Keratinocyte (primary cell): Measurements from ENCODE around the gene SH3RF1. TPM values are rescaled to one million over a fixed set of nuclear protein-coding genes. Genes with fewer than 3 reads are reported as not detected.

Source experiments
- DNase-seq: peaks from one replicate; pipeline ENCODE4 v3.0.0-alpha.2; 2011; ENCODE audit warnings: low read depth, missing footprints, low spot score
- FAIRE-seq: peaks from 2 replicates; lab custom pipeline; 2011; peaks lifted over from hg19 to GRCh38; lab: Jason Lieb, UNC
- H2AFZ ChIP-seq: 2 replicates; pipeline ENCODE4 v1.6.0; 2012; ENCODE audit warnings: low read length, control low read depth, inconsistent platforms; ENCODE audit not compliant: control insufficient read depth
- H3K27ac ChIP-seq: 2 replicates; pipeline ENCODE4 v1.5.1; 2011; ENCODE audit warnings: low read length; ENCODE audit not compliant: control insufficient read depth, insufficient read depth
- H3K27me3 ChIP-seq: 3 replicates; pipeline ENCODE4 v1.6.0; 2011; ENCODE audit warnings: low read length; ENCODE audit not compliant: control insufficient read depth, insufficient read depth; ENCODE audit errors: extremely low read depth
- H3K36me3 ChIP-seq, 2 experiments: 2 replicates in 1 of 2; 3 replicates in 1 of 2; pipeline ENCODE4 v1.5.1; 2011; ENCODE audit warnings: low read length in 2 of 2, mild to moderate bottlenecking in 1 of 2; ENCODE audit not compliant: control insufficient read depth in 2 of 2, insufficient read depth in 2 of 2; ENCODE audit errors: extremely low read depth in 1 of 2
- H3K4me1 ChIP-seq: 3 replicates; pipeline ENCODE4 v1.5.1; 2011; ENCODE audit warnings: low read length; ENCODE audit not compliant: control insufficient read depth, insufficient read depth; ENCODE audit errors: extremely low read depth
- H3K4me2 ChIP-seq: 3 replicates; pipeline ENCODE4 v1.6.0; 2011; ENCODE audit warnings: low read depth, low read length; ENCODE audit not compliant: control insufficient read depth, insufficient read depth; ENCODE audit errors: extremely low read depth
- H3K4me3 ChIP-seq, 3 experiments: fragments of 200-600 bp in 1 of 3; sonication (generic) in 1 of 3; 2 replicates in 2 of 3; 3 replicates in 1 of 3; pipeline ENCODE4 v1.5.1; 2011 to 2016; ENCODE audit warnings: low read length in 3 of 3, mild to moderate bottlenecking in 3 of 3, control low read depth in 2 of 3, inconsistent platforms in 1 of 3, low read depth in 1 of 3, mixed read lengths in 1 of 3, mixed run types in 1 of 3, moderate library complexity in 1 of 3; ENCODE audit not compliant: control insufficient read depth in 2 of 3, insufficient read depth in 2 of 3; ENCODE audit errors: extremely low read depth in 1 of 3
- H3K79me2 ChIP-seq: 2 replicates; pipeline ENCODE4 v1.6.0; 2012; ENCODE audit warnings: low read length; ENCODE audit not compliant: control insufficient read depth, insufficient read depth
- H3K9ac ChIP-seq: 3 replicates; pipeline ENCODE4 v1.6.0; 2011; ENCODE audit warnings: low read length; ENCODE audit not compliant: control insufficient read depth, insufficient read depth; ENCODE audit errors: extremely low read depth
- H3K9me1 ChIP-seq: 3 replicates; pipeline ENCODE4 v1.6.0; 2011; ENCODE audit warnings: low read length; ENCODE audit not compliant: control insufficient read depth, insufficient read depth; ENCODE audit errors: extremely low read depth
- H3K9me3 ChIP-seq: 2 replicates; pipeline ENCODE4 v1.5.1; 2012; ENCODE audit warnings: low read depth, low read length; ENCODE audit not compliant: control insufficient read depth
- H4K20me1 ChIP-seq: 3 replicates; pipeline ENCODE4 v1.6.0; 2011; ENCODE audit warnings: low read length; ENCODE audit not compliant: control insufficient read depth, insufficient read depth; ENCODE audit errors: extremely low read depth
- CTCF ChIP-seq, 3 experiments: IDR thresholded peaks in 1 of 3; conservative IDR thresholded peaks in 1 of 3; optimal IDR thresholded peaks in 1 of 3; 2 replicates in 2 of 3; 3 replicates in 1 of 3; pipeline versions ENCODE3 to v1.5.1; 2011; ENCODE audit warnings: low read length in 3 of 3, mild to moderate bottlenecking in 3 of 3, moderate library complexity in 2 of 3, control low read depth in 1 of 3, inconsistent platforms in 1 of 3; ENCODE audit not compliant: insufficient read depth in 2 of 3; ENCODE audit errors: extremely low read depth in 1 of 3
- EZH2 ChIP-seq: IDR thresholded peaks from one replicate; pipeline ENCODE4 v1.6.1; 2012; ENCODE audit warnings: inconsistent platforms, mild to moderate bottlenecking, low read length, moderate library complexity
- dilution Hi-C: fragments of 300-500 bp; cut with MboI; formaldehyde crosslinking; loops from one replicate; pipeline ENCODE4 v1.7.0; 2020; ENCODE audit warnings: low sequenced_read_pairs; ENCODE audit not compliant: extremely low pct_ligation_motif_present
- polyA plus RNA-seq, 5 experiments: library from polyadenylated mRNA; depleted of rRNA in 3 of 5; stranded (reverse) in 3 of 5; stranded (forward) in 1 of 5; unstranded in 1 of 5; fragments of >200 nt; gene quantifications; 1 replicate in 1 of 5; 2 replicates in 3 of 5; 3 replicates in 1 of 5; pipeline versions ENCODE4 v1.2.1 to v1.2.3, GENCODE V29; 2011 to 2012; ENCODE audit warnings: missing spikeins in 2 of 5, low read depth in 1 of 5, low replicate concordance in 1 of 5

Gene SH3RF1
- polyA plus RNA-seq, 1 donor (not counting 4 experiments of a cell fraction or from before 2014, with no cell fraction given): 9.5 TPM

DNA sequence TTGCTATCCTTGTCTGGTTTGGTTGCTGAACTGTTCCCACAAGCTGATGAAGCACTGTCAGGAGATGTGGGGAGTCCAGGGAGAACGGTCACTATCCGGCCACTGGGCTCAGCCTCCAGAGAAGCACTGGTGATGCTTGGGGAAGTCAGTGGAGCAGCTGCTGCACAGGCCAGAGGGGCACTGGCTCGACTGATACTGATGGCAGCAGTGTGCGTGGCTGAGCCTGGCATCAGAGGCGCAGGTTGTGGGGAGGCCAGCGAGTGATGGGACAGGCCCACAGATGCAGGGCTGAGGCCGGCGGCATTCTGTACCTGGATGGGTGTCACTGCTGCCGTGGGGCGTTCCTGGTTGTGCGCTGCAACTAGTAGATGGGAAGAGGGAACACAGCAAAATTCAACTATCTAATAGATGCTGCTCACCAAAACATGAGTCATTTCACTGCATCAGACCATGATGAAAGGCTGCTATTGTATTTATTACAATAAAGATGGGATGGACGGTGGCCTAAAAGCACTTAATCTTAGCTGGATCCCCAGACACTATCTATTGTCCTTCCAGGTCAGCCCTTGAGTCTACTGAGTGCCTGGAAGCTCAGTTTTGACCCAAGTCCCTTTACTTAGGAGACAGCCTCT is 154.4 kb downstream of the SH3RF1 start:
- Histone ChIP-seq H3K9me1 (no peaks in the 10 kb centered on the region), H3K36me3 (peaks cover 11 to 30% of the 10 kb centered on the region in 2 experiments), H3K4me2 (peak overlapping the region; percentile 73), H3K4me3 (peak overlapping the region in 2 of 3 experiments; percentile 29 to 41), H3K27me3 (no peaks in the 10 kb centered on the region), H4K20me1 (no peaks in the 10 kb centered on the region), H3K4me1 (peaks cover 31% of the 10 kb centered on the region), H3K9me3 (no peaks in the 10 kb centered on the region), H2AFZ (peak overlapping the region; percentile 50), H3K79me2 (peaks cover 9% of the 10 kb centered on the region), H3K27ac (peak overlapping the region; percentile 98), H3K9ac (peak overlapping the region; percentile 86)
- DNase-seq (peak; percentile 21), FAIRE-seq (peak; percentile 89)
- TF ChIP-seq EZH2: no peak
- no peak for TF ChIP-seq CTCF (optimal IDR thresholded peaks at IDR 0.05 in 1 of 3, IDR thresholded peaks at IDR 0.05 in 1 of 3, conservative IDR thresholded peaks at IDR 0.05 in 1 of 3; ENCODE audit: extremely low read depth in 1 of 3, insufficient read depth in 2 of 3, low read length in 3 of 3)
- dilution Hi-C loops: no loop called here

- Histone ChIP-seq H3K9ac (peak overlapping the region; percentile 86), H2AFZ (peak overlapping the region; percentile 50), H3K79me2 (peaks cover 9% of the 10 kb centered on the region), H3K27me3 (no peaks in the 10 kb centered on the region), H3K4me1 (peaks cover 31% of the 10 kb centered on the region), H4K20me1 (no peaks in the 10 kb centered on the region), H3K9me1 (no peaks in the 10 kb centered on the region), H3K4me2 (peak overlapping the region; percentile 77), H3K27ac (peak overlapping the region; percentile 98), H3K9me3 (no peaks in the 10 kb centered on the region), H3K4me3 (peak overlapping the region in 2 of 3 experiments; percentile 29 to 48), H3K36me3 (peaks cover 10 to 26% of the 10 kb centered on the region in 2 experiments)
- DNase-seq (peak; percentile 97), FAIRE-seq (peak; percentile 100)
- TF ChIP-seq CTCF (optimal IDR thresholded peaks at IDR 0.05 in 1 of 3, IDR thresholded peaks at IDR 0.05 in 1 of 3, conservative IDR thresholded peaks at IDR 0.05 in 1 of 3; ENCODE audit: extremely low read depth in 1 of 3, insufficient read depth in 2 of 3, low read length in 3 of 3): peak; percentile 52 to 78 (median 52)
- no peak for TF ChIP-seq EZH2
- dilution Hi-C loops: no loop called here
Observed at GRCh38 chr4:169115897-169116254, 154.9 kb downstream of the SH3RF1 start.
